ENCODE data around the gene FBXL17.

- TF ChIP-seq CTCF (IDR thresholded peaks at IDR 0.05; ENCODE audit: insufficient read depth, low read length, poor library complexity, severe bottlenecking) (no peak), EZH2phosphoT487 (conservative IDR thresholded peaks at IDR 0.05; ENCODE audit: low read length) (no peak)
Observed at GRCh38 chr5:108238461-108238860, 143.4 kb downstream of the FBXL17 start.

Data from SU-DHL-6 (cell line).